IMR-90 (cell line): ENCODE results near the gene ABCB9. TPM values are rescaled to one million over a fixed set of nuclear protein-coding genes. Genes with fewer than 3 reads are reported as not detected.

Experiments
- ATAC-seq: fragments of 200-7000 bp; cut with Tn5 transposase; 2 replicates; pipeline ENCODE4 v1.9.1; 2020; ENCODE audit warnings: low read depth, mild to moderate bottlenecking, moderate library complexity
- BruUV-seq: library from RNA; stranded (reverse); fragments of 400-500 nt; replicated peaks from 2 replicates; lab custom pipeline; 2021; lab: Mats Ljungman, UMichigan
- CTCF ChIA-PET: fragments of 300-600 bp; formaldehyde crosslinking; extraction: SDS; loops from one replicate; lab custom pipeline; 2021; ENCODE audit warnings: antibody characterized with exemption; lab: Yijun Ruan, JAX
- POLR2A ChIA-PET: fragments of 300-600 bp; sonication (Branson Sonifier 250); formaldehyde crosslinking; loops from one replicate; lab custom pipeline; 2022; ENCODE audit warnings: antibody characterized with exemption; ENCODE audit not compliant: unreplicated experiment; lab: Charles Lee
- DNase-seq: peaks from one replicate; pipeline ENCODE4 v3.0.0; 2013
- H2AFZ ChIP-seq: replicated peaks from 2 replicates; pipeline ENCODE3; 2013; ENCODE audit warnings: low read length, mild to moderate bottlenecking; ENCODE audit not compliant: poor library complexity
- H2AK5ac ChIP-seq: 2 replicates; pipeline ENCODE4 v1.6.1; 2013; ENCODE audit warnings: low read depth, low read length, inconsistent platforms
- H2AK9ac ChIP-seq: replicated peaks from 2 replicates; pipeline ENCODE3; 2013; ENCODE audit warnings: mild to moderate bottlenecking, low read depth, low read length, moderate library complexity; ENCODE audit not compliant: poor library complexity
- H2BK120ac ChIP-seq: 2 replicates; pipeline ENCODE4 v1.6.1; 2013; ENCODE audit warnings: low read depth, low read length, inconsistent platforms
- H2BK15ac ChIP-seq: 3 replicates; pipeline ENCODE4 v1.6.1; 2013; ENCODE audit warnings: low read depth, low read length, inconsistent platforms
- H2BK20ac ChIP-seq: 2 replicates; pipeline ENCODE4 v1.6.1; 2013; ENCODE audit warnings: low read depth, mild to moderate bottlenecking, inconsistent platforms, low read length, moderate library complexity
- H2BK5ac ChIP-seq: 2 replicates; pipeline ENCODE4 v1.6.1; 2013; ENCODE audit warnings: mild to moderate bottlenecking, low read depth, low read length, inconsistent platforms; ENCODE audit not compliant: poor library complexity, severe bottlenecking
- H3K14ac ChIP-seq: replicated peaks from 2 replicates; pipeline ENCODE4 v1.6.1; 2013; ENCODE audit warnings: low read depth, low read length, inconsistent platforms
- H3K18ac ChIP-seq: 2 replicates; pipeline ENCODE4 v1.6.1; 2013; ENCODE audit warnings: low read depth, low read length, control low read depth
- H3K23ac ChIP-seq: 2 replicates; pipeline ENCODE4 v1.6.1; 2013; ENCODE audit warnings: low read depth, low read length, inconsistent platforms
- H3K27ac ChIP-seq: 2 replicates; pipeline ENCODE4 v1.5.1; 2013; ENCODE audit warnings: mild to moderate bottlenecking, control low read depth, low read length; ENCODE audit not compliant: insufficient read depth
- H3K27me3 ChIP-seq: 2 replicates; pipeline ENCODE4 v1.6.1; 2013; ENCODE audit warnings: low read length; ENCODE audit not compliant: control insufficient read depth, insufficient read depth
- H3K36me3 ChIP-seq: 2 replicates; pipeline ENCODE4 v1.6.1; 2013; ENCODE audit warnings: low read length, mixed read lengths; ENCODE audit not compliant: control insufficient read depth, insufficient read depth
- H3K4ac ChIP-seq: 2 replicates; pipeline ENCODE4 v1.6.1; 2013; ENCODE audit warnings: low read depth, low read length, inconsistent platforms
- H3K4me1 ChIP-seq: 2 replicates; pipeline ENCODE4 v1.6.1; 2013; ENCODE audit warnings: low read length, mixed read lengths; ENCODE audit not compliant: control insufficient read depth, insufficient read depth
- H3K4me2 ChIP-seq: 2 replicates; pipeline ENCODE4 v1.6.1; 2013; ENCODE audit warnings: low read depth, mild to moderate bottlenecking, control low read depth, low read length, moderate library complexity
- H3K4me3 ChIP-seq: 2 replicates; pipeline ENCODE4 v1.5.1; 2013; ENCODE audit warnings: low read depth, mild to moderate bottlenecking, control low read depth, low read length, moderate library complexity; ENCODE audit not compliant: insufficient read depth
- H3K56ac ChIP-seq: 2 replicates; pipeline ENCODE4 v1.6.1; 2013; ENCODE audit warnings: low read length, inconsistent platforms; ENCODE audit not compliant: insufficient read depth; ENCODE audit errors: extremely low read depth
- H3K79me1 ChIP-seq, 2 experiments: 2 replicates each; pipeline ENCODE4 v1.6.1; 2013; ENCODE audit warnings: low read length in 2 of 2, inconsistent platforms in 1 of 2, low read depth in 1 of 2
- H3K9ac ChIP-seq: 2 replicates; pipeline ENCODE4 v1.6.1; 2013; ENCODE audit warnings: low read depth, low read length, control low read depth
- H3K9me1 ChIP-seq: 2 replicates; pipeline ENCODE4 v1.6.1; 2013; ENCODE audit warnings: low read length, inconsistent platforms; ENCODE audit not compliant: insufficient read depth
- H3K9me3 ChIP-seq: 2 replicates; pipeline ENCODE4 v1.6.1; 2013; ENCODE audit warnings: low read length; ENCODE audit not compliant: control insufficient read depth, insufficient read depth
- H4K20me1 ChIP-seq: 2 replicates; pipeline ENCODE4 v1.6.1; 2013; ENCODE audit warnings: low read length, inconsistent platforms; ENCODE audit not compliant: insufficient read depth
- H4K5ac ChIP-seq: 2 replicates; pipeline ENCODE4 v1.6.1; 2013; ENCODE audit warnings: mild to moderate bottlenecking, low read depth, low read length, control low read depth
- H4K8ac ChIP-seq, 2 experiments: 2 replicates each; pipeline ENCODE4 v1.6.1; 2013; ENCODE audit warnings: low read depth in 2 of 2, low read length in 2 of 2, control low read depth in 1 of 2, inconsistent platforms in 1 of 2
- H4K91ac ChIP-seq: 2 replicates; pipeline ENCODE4 v1.6.1; 2013; ENCODE audit warnings: low read depth, low read length, inconsistent platforms; ENCODE audit not compliant: insufficient read depth
- BHLHE40 ChIP-seq: fragments of 150-350 bp; IDR thresholded peaks from 2 replicates; pipeline ENCODE4 v1.6.1; 2016; ENCODE audit warnings: mild to moderate bottlenecking, low read depth, low read length
- CEBPB ChIP-seq: IDR thresholded peaks from 2 replicates; pipeline ENCODE4 v1.6.1; 2012; ENCODE audit warnings: low read depth, low read length, improper control_type of control experiment
- ELK1 ChIP-seq: fragments of 150-350 bp; IDR thresholded peaks from 2 replicates; pipeline ENCODE4 v1.6.1; 2016; ENCODE audit warnings: low read depth, mild to moderate bottlenecking, low read length, moderate library complexity, borderline replicate concordance
- NFE2L2 ChIP-seq: fragments of 150-350 bp; IDR thresholded peaks from 2 replicates; pipeline ENCODE4 v1.6.1; 2016; ENCODE audit warnings: low read depth, mild to moderate bottlenecking, low read length
- POLR2A ChIP-seq: IDR thresholded peaks from 2 replicates; pipeline ENCODE4 v1.6.1; 2012; ENCODE audit warnings: mild to moderate bottlenecking, low read depth, low read length
- WGBS, 2 experiments: methylation state at CpG; one replicate each; pipeline versions ENCODE4 v1.1.5 to v1.1.7; 2013; ENCODE audit warnings: missing lambda C conversion rate in 2 of 2; ENCODE audit not compliant: insufficient read length in 1 of 2; ENCODE audit errors: extremely low coverage in 2 of 2; 5-methylcytosine and 5-hydroxymethylcytosine counted together
- dilution Hi-C: fragments of 300-500 bp; cut with HindIII; formaldehyde crosslinking; loops from one replicate; pipeline ENCODE4 v1.14.3; 2018; ENCODE audit warnings: low sequenced_read_pairs; ENCODE audit not compliant: unreplicated experiment
- in situ Hi-C: fragments of 300-500 bp; cut with MboI; formaldehyde crosslinking; loops from 3 replicates; pipeline ENCODE4 v1.14.3; 2019; ENCODE audit warnings: low sequenced_read_pairs, inconsistent platforms, mixed read lengths
- intact Hi-C: fragments of 100-400 bp; cut with micrococcal nuclease; formaldehyde crosslinking; loops from 2 replicates; pipeline ENCODE4 v1.10.0; 2022
- polyA plus RNA-seq, 3 experiments: library from polyadenylated mRNA; depleted of rRNA; stranded (reverse); fragments of >200 nt; gene quantifications; 2 replicates each; pipeline ENCODE4 v1.2.3, GENCODE V29; 2012; ENCODE audit warnings: low replicate concordance in 1 of 3
- total RNA-seq: library from RNA; depleted of rRNA; stranded (reverse); fragments of >200 nt; gene quantifications from 2 replicates; pipeline ENCODE4 v1.2.3, GENCODE V29; 2012

Gene ABCB9
- total and polyA plus RNA-seq, 2 of the 4 experiments (the other 2 are of a cell fraction) = 5.6 to 8.3 TPM

GRCh38 chr12:122891661-122892525 is 74.4 kb downstream of the ABCB9 start:
- no peaks in the 10 kb centered on the region; the same call in 1 of the 2 replicates for H3K36me3 ChIP-seq
- 0% methylated on average over 3 of the region's 10 CpGs; no CpG with 5 or more reads in 1 of the 2 experiments for WGBS, 2 experiments
- H3K4me3 ChIP-seq = peak overlapping the region; percentile 19; the same call in 1 of the 2 replicates
- H4K91ac ChIP-seq = peak overlapping the region; percentile 29; the same call in 1 of the 2 replicates
- no peaks in the 10 kb centered on the region for H3K9me3 ChIP-seq
- peaks cover 10 to 90% of the 10 kb centered on the region in 2 experiments; a peak in 3 of 4 replicates for H3K79me1 ChIP-seq
- H4K20me1 ChIP-seq = peaks cover 72% of the 10 kb centered on the region
- ATAC-seq (peak; percentile 40), DNase-seq (peak; percentile 88)
- ChIA-PET CTCF (interaction anchor here (1.6 kb wide), 1 partner anchor 12 kb away, joined by 3 read pairs; no protein-coding TSS in a partner anchor), POLR2A (no interaction called here)
- H3K14ac ChIP-seq = peak overlapping the region; percentile 88
- in situ Hi-C loops = no loop called here
- dilution Hi-C loops = no loop called here
- peak overlapping the region; percentile 68; the same call in 1 of the 2 replicates for H3K4ac ChIP-seq
- H2BK120ac ChIP-seq = peak overlapping the region; percentile 74
- H3K27me3 ChIP-seq = no peaks in the 10 kb centered on the region
- intact Hi-C loops = loop anchor here (10.0 kb wide), 1 partner anchor 343 kb away; the partner anchor contains the start of genes MPHOSPH9 and MTRFR
- no peak overlapping the region for H2BK15ac ChIP-seq
- BruUV-seq = no TSS peak
- H3K18ac ChIP-seq = peak overlapping the region; percentile 12; the same call in 1 of the 2 replicates
- H2BK5ac ChIP-seq = peak overlapping the region; percentile 84
- peak overlapping the region; percentile 77; the same call in 1 of the 2 replicates for H3K23ac ChIP-seq
- TF ChIP-seq POLR2A (no peak), CEBPB (peak; percentile 51), NFE2L2 (no peak), ELK1 (no peak), BHLHE40 (peak; percentile 34; the same call in 1 of the 2 replicates)
- H3K56ac ChIP-seq = peak overlapping the region; percentile 60
- H3K4me1 ChIP-seq = peaks cover 39% of the 10 kb centered on the region
- H3K4me2 ChIP-seq = peak overlapping the region; percentile 92
- peak overlapping the region; percentile 39 for H2AFZ ChIP-seq
- no peak overlapping the region for H4K5ac ChIP-seq
- H3K27ac ChIP-seq = peak overlapping the region; percentile 92
- peak overlapping the region; percentile 61 for H2AK5ac ChIP-seq
- no peak overlapping the region for H2AK9ac ChIP-seq
- peak overlapping the region; percentile 36; the same call in 1 of the 2 replicates for H2BK20ac ChIP-seq
- peaks cover 39% of the 10 kb centered on the region for H3K9me1 ChIP-seq
- H3K9ac ChIP-seq = peak overlapping the region; percentile 45; the same call in 1 of the 2 replicates
- H4K8ac ChIP-seq = peak overlapping the region in 1 of 2 experiments; percentile 76; a peak in 2 of 4 replicates
